K562 (cell line): ENCODE results near the gene NKX2-1. TPM values are rescaled to one million over a fixed set of nuclear protein-coding genes. Genes with fewer than 3 reads are reported as not detected.

Experiments used
- ATAC-seq: fragments of 200-7000 bp; cut with Tn5 transposase; 3 replicates; pipeline ENCODE4 v1.9.1; 2020; ENCODE audit warnings: moderate library complexity
- BruUV-seq: library from RNA; stranded (reverse); fragments of 400-500 nt; replicated peaks from 2 replicates; lab custom pipeline; 2021; lab: Mats Ljungman, UMichigan
- CTCF ChIA-PET: fragments of 300-600 bp; formaldehyde crosslinking; extraction: SDS; loops from one replicate; lab custom pipeline; 2021; ENCODE audit warnings: low intra/inter-chr PET ratio; lab: Yijun Ruan, JAX
- POLR2A ChIA-PET: fragments of 300-600, 350-650 bp; sonication (Branson Sonifier 250); formaldehyde crosslinking; extraction: SDS; loops from one replicate; lab custom pipeline; 2021; ENCODE audit warnings: antibody characterized with exemption, inconsistent platforms; lab: Yijun Ruan, JAX
- DNase-seq, 4 experiments: peaks; one replicate each; pipeline versions ENCODE4 v3.0.0 to v3.0.0-alpha.2; 2011 to 2018; ENCODE audit warnings: low spot score in 3 of 4, mixed read lengths in 3 of 4; ENCODE audit errors: extremely low read depth in 1 of 4
- FAIRE-seq: peaks from 2 replicates; lab custom pipeline; 2011; peaks lifted over from hg19 to GRCh38; lab: Jason Lieb, UNC
- H2AFZ ChIP-seq: 2 replicates; pipeline ENCODE4 v1.6.0; 2011; ENCODE audit warnings: low read depth, low read length, control low read depth, inconsistent platforms
- H3K27ac ChIP-seq: fragments of 200-600 bp; 3 replicates; pipeline ENCODE4 v1.8.0; 2011; ENCODE audit warnings: low read depth, mild to moderate bottlenecking, control low read depth, inconsistent platforms, low read length, moderate library complexity, mixed read lengths; ENCODE audit errors: extremely low read depth
- H3K27me3 ChIP-seq, 2 experiments: fragments of 300-600 bp in 1 of 2; 2 replicates in 1 of 2; 3 replicates in 1 of 2; pipeline versions ENCODE4 v1.6.0 to v1.8.0; 2011; ENCODE audit warnings: inconsistent platforms in 2 of 2, low read length in 2 of 2, mild to moderate bottlenecking in 1 of 2, mixed read lengths in 1 of 2, moderate library complexity in 1 of 2; ENCODE audit not compliant: control insufficient read depth in 2 of 2, insufficient read depth in 2 of 2
- H3K36me3 ChIP-seq: fragments of 300-600 bp; 3 replicates; pipeline ENCODE4 v1.8.0; 2011; ENCODE audit warnings: mild to moderate bottlenecking, low read length, inconsistent platforms; ENCODE audit not compliant: control insufficient read depth, insufficient read depth
- H3K4me1 ChIP-seq, 2 experiments: fragments of 200-600 bp in 1 of 2; replicated peaks in 1 of 2; 2 replicates in 1 of 2; 3 replicates in 1 of 2; pipeline versions ENCODE4 v1.5.1 to v1.8.0; 2011; ENCODE audit warnings: inconsistent platforms in 2 of 2, low read length in 2 of 2, mild to moderate bottlenecking in 1 of 2, mixed read lengths in 1 of 2, moderate library complexity in 1 of 2; ENCODE audit not compliant: control insufficient read depth in 2 of 2, insufficient read depth in 2 of 2
- H3K4me2 ChIP-seq: 2 replicates; pipeline ENCODE4 v1.6.1; 2011; ENCODE audit warnings: low read length, control low read depth, inconsistent platforms, mixed read lengths; ENCODE audit not compliant: insufficient read depth
- H3K4me3 ChIP-seq: fragments of 200-600 bp; sonication (generic), shearing (Covaris generic); 2 replicates; pipeline ENCODE4 v1.5.1; 2016; ENCODE audit warnings: control low read depth, inconsistent platforms
- H3K79me2 ChIP-seq: fragments of 200-600 bp; 3 replicates; pipeline ENCODE4 v1.8.0; 2011; ENCODE audit warnings: low read length, inconsistent platforms; ENCODE audit not compliant: control insufficient read depth, insufficient read depth
- H3K9ac ChIP-seq, 2 experiments: 2 replicates each; pipeline versions ENCODE4 v1.6.0 to v1.6.1; 2011; ENCODE audit warnings: low read depth in 2 of 2, low read length in 2 of 2, control low read depth in 1 of 2, inconsistent platforms in 1 of 2, mild to moderate bottlenecking in 1 of 2, mixed read lengths in 1 of 2; ENCODE audit not compliant: insufficient read depth in 1 of 2
- H3K9me1 ChIP-seq: one replicate; pipeline ENCODE4 v1.6.0; 2011; ENCODE audit warnings: inconsistent platforms, mild to moderate bottlenecking, low read length, moderate library complexity; ENCODE audit not compliant: control insufficient read depth, insufficient read depth
- H3K9me3 ChIP-seq: replicated peaks from 2 replicates; pipeline ENCODE4 v1.5.1; 2011; ENCODE audit warnings: low read depth, low read length, inconsistent platforms; ENCODE audit not compliant: control insufficient read depth, insufficient read depth
- H4K20me1 ChIP-seq: replicated peaks from 2 replicates; pipeline ENCODE4 v1.6.1; 2011; ENCODE audit warnings: low read length, inconsistent platforms, mixed read lengths; ENCODE audit not compliant: control insufficient read depth, insufficient read depth
- ARHGAP35 ChIP-seq: fragments of 450-650 bp; IDR thresholded peaks from 2 replicates; pipeline ENCODE4 v1.6.1; 2018; ENCODE audit not compliant: partially characterized antibody
- HDGF ChIP-seq: fragments of 450-650 bp; IDR thresholded peaks from 2 replicates; pipeline ENCODE4 v1.6.1; 2016
- KLF16 ChIP-seq: IDR thresholded peaks from 2 replicates; pipeline ENCODE4 v1.6.1; 2016; ENCODE audit warnings: antibody characterized with exemption
- MTF1 ChIP-seq: fragments of 250-450 bp; sonication (Bioruptor Pico); IDR thresholded peaks from 2 replicates; pipeline ENCODE4 v1.9.0; 2021; ENCODE audit warnings: moderate library complexity, mild to moderate bottlenecking, inconsistent platforms, borderline replicate concordance
- NCOA2 ChIP-seq, 2 experiments: fragments of 450-650 bp; IDR thresholded peaks; 2 replicates each; pipeline ENCODE4 v1.6.1; 2018; ENCODE audit warnings: mild to moderate bottlenecking in 2 of 2, moderate library complexity in 1 of 2; ENCODE audit not compliant: partially characterized antibody in 2 of 2
- NRF1 ChIP-seq, 2 experiments: fragments of 450-650 bp; IDR thresholded peaks in 1 of 2; conservative IDR thresholded peaks in 1 of 2; 2 replicates each; pipeline ENCODE4 v1.6.1; 2014; ENCODE audit warnings: mild to moderate bottlenecking in 2 of 2
- THRA ChIP-seq: fragments of 450-650 bp; IDR thresholded peaks from 2 replicates; pipeline ENCODE4 v1.6.1; 2017; ENCODE audit warnings: mild to moderate bottlenecking, moderate library complexity
- ZNF639 ChIP-seq, 2 experiments: fragments of 200-800 bp in 1 of 2; sonication (Bioruptor generic) in 1 of 2; sonication (generic) in 1 of 2; formaldehyde crosslinking in 1 of 2; IDR thresholded peaks in 1 of 2; conservative IDR thresholded peaks in 1 of 2; 2 replicates each; pipeline versions ENCODE4 v1.5.0 to v1.6.1; 2016 to 2020; ENCODE audit warnings: missing compliant biosample characterization in 1 of 2, missing genetic modification characterization in 1 of 2, missing genetic modification reagents in 1 of 2
- ZNF696 ChIP-seq: fragments of 250-450 bp; sonication (Bioruptor Pico); conservative IDR thresholded peaks from 2 replicates; pipeline ENCODE4 v1.4.0; 2020; ENCODE audit warnings: mild to moderate bottlenecking, moderate library complexity
- WGBS: fragments of 100-300 bp; shearing (Covaris generic); methylation state at CpG from one replicate; pipeline ENCODE4 v1.1.6; 2016; ENCODE audit warnings: low coverage, mixed read lengths; ENCODE audit not compliant: insufficient coverage; ENCODE audit errors: missing lambda C conversion rate; 5-methylcytosine and 5-hydroxymethylcytosine counted together
- in situ Hi-C: fragments of 300-500 bp; cut with MboI; formaldehyde crosslinking; loops from 4 replicates; pipeline ENCODE4 v1.15.0; 2018; ENCODE audit warnings: inconsistent platforms, mixed read lengths
- intact Hi-C: fragments of 100-400 bp; cut with micrococcal nuclease; formaldehyde crosslinking; loops from 2 replicates; pipeline ENCODE4 v1.14.2; 2022
- polyA plus RNA-seq, 8 experiments: library from polyadenylated mRNA; depleted of rRNA in 4 of 8; stranded (reverse) in 5 of 8; unstranded in 3 of 8; fragments of >200 nt; fragmentation: Nextera tagmentation in 2 of 8; fragmentation: Illumina TruSeq in 1 of 8; extraction: Ambion mirVana in 2 of 8; extraction: Trizol in 1 of 8; gene quantifications; 2 replicates each; pipeline versions ENCODE4 v1.2.1 to v1.2.3, GENCODE V29; 2011 to 2014; ENCODE audit warnings: inconsistent platforms in 1 of 8, missing spikeins in 1 of 8
- total RNA-seq, 7 experiments: library from RNA; depleted of rRNA in 6 of 7; stranded (reverse); fragments of >200 nt in 6 of 7; fragmentation: Illumina TruSeq in 2 of 7; extraction: Trizol in 2 of 7; gene quantifications; 2 replicates each; pipeline versions ENCODE4 v1.2.1 to v1.2.3, GENCODE V29; 2011 to 2021; ENCODE audit warnings: low replicate concordance in 1 of 7

Gene NKX2-1
- total and polyA plus RNA-seq, 9 of the 15 experiments (the other 6 are each of a cell fraction or from before 2014, with no cell fraction given), result 0.11 TPM; not detected in 8

DNA sequence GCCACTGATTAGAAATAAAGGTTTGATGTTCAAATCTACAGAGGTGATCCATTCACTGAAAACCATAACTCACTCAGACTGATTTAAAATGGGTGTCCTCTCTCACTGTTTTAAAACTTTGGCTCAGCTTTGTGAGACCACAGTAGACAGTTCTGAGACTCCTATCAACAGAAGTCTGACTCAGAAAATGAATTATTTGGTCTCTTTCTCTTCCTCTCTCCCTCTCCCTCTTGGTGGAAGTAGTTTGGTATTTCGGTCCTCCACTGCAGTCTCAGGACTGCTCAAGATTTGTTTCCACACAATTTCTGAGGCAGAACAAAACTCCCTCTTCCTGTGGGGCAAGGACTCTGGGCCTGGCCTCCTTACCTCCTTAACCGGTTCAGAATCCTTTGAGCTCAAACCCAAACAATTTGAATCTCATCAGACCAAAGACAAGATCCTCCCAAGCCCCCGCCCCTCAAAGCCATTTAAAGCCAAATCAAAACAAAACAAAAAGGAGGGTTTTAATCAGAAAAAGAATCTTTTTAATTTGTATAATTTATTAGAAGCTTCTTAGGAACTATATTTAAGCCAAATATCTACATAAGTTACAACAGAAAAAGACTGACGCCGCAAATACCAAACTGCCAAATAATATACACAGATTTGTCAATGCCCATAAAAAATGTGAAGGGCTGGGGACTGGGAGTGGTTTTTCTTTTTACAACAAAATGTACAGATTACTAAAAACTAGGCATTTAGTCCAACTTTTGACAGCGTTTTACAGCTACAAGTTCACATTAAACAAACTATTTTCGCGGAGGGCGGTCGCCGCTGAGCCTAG, 3.9 kb downstream of the NKX2-1 start:
- ATAC-seq (no peak), FAIRE-seq (no peak), DNase-seq (no peak)
- no TSS peak for BruUV-seq
- Histone ChIP-seq H3K9ac (no peak overlapping the region), H3K4me3 (no peak overlapping the region), H3K4me1 (peaks cover 0 to 18% of the 10 kb centered on the region in 2 experiments; a peak in 2 of 5 replicates), H3K9me1 (no peaks in the 10 kb centered on the region), H3K9me3 (no peaks in the 10 kb centered on the region), H3K79me2 (no peaks in the 10 kb centered on the region), H4K20me1 (no peaks in the 10 kb centered on the region), H3K27me3 (peaks cover 23 to 56% of the 10 kb centered on the region in 2 experiments), H3K27ac (no peak overlapping the region), H3K36me3 (no peaks in the 10 kb centered on the region), H2AFZ (no peak overlapping the region), H3K4me2 (no peak overlapping the region)
- in situ Hi-C loops (no loop called here), intact Hi-C loops (no loop called here)
- WGBS, result 7% methylated on average over 10 of the region's 11 CpGs
- TF ChIP-seq THRA (no peak), ZNF639 (CRISPR knock-in tag; conservative IDR thresholded peaks at IDR 0.05 in 1 of 2, IDR thresholded peaks at IDR 0.05 in 1 of 2) (no peak), ZNF696 (CRISPR knock-in tag) (no peak), KLF16 (no peak), HDGF (no peak), NRF1 (conservative IDR thresholded peaks at IDR 0.05 in 1 of 2, IDR thresholded peaks at IDR 0.05 in 1 of 2) (no peak), NCOA2 (IDR thresholded peaks at IDR 0.05; ENCODE audit: partially characterized antibody in 2 of 2) (no peak), MTF1 (no peak), ARHGAP35 (no peak)
- ChIA-PET CTCF (no interaction called here), POLR2A (no interaction called here)
